ENCODE measurements around the gene STAB1. TPM values are rescaled to one million over a fixed set of nuclear protein-coding genes. Genes with fewer than 3 reads are reported as not detected.

The STAB1 gene
- total and polyA plus RNA-seq, 3 experiments from 2014 or later = 0.05 to 9.7 (median 7.6) TPM

- H3K4me1 Mint-ChIP-seq = peaks cover 6 to 15% (median 8%) of the 10 kb centered on the region in 3 donors
- H3K36me3 Mint-ChIP-seq = no peaks in the 10 kb centered on the region
- no peaks in the 10 kb centered on the region for H3K27me3 ChIP-seq (ENCODE audit: insufficient read depth, low read length, poor library complexity, severe bottlenecking)
- H3K4me3 Mint-ChIP-seq = no peak overlapping the region
- peaks cover 0 to 5% of the 10 kb centered on the region in 2 donors for H3K27me3 Mint-ChIP-seq
- H3K4me3 ChIP-seq (ENCODE audit: low read length) = no peak overlapping the region
- DNase-seq = no peak
- H3K9me3 ChIP-seq (ENCODE audit: low read length) = no peaks in the 10 kb centered on the region
- no peaks in the 10 kb centered on the region for H3K36me3 ChIP-seq (ENCODE audit: insufficient read depth, low read length)
- no peaks in the 10 kb centered on the region for H3K4me1 ChIP-seq (ENCODE audit: insufficient read depth, low read length)
- ChIA-PET POLR2A (no interaction called here), CTCF (no interaction called here)
- no peak overlapping the region for H3K27ac Mint-ChIP-seq
- H3K27ac ChIP-seq (ENCODE audit: low read depth, low read length) = no peak overlapping the region
- no peaks in the 10 kb centered on the region for H3K9me3 Mint-ChIP-seq
Observed at GRCh38 chr3:52529376-52530333, 34.5 kb downstream of the STAB1 start.

GRCh38 chr3:52530918-52531826 is 36.0 kb downstream of the STAB1 start:
- ChIA-PET POLR2A (no interaction called here), CTCF (no interaction called here)
- Mint-ChIP-seq H3K4me3 (peak overlapping the region in 1 of 7 donors; percentile 32), H3K4me1 (peaks cover 11 to 29% (median 16%) of the 10 kb centered on the region in 3 donors), H3K27ac (peak overlapping the region in 3 of 8 donors; percentile 22 to 96 (median 89)), H3K36me3 (no peaks in the 10 kb centered on the region), H3K27me3 (peaks cover 0 to 4% of the 10 kb centered on the region in 2 donors), H3K9me3 (no peaks in the 10 kb centered on the region)
- Histone ChIP-seq H3K9me3 (ENCODE audit: low read length) (no peaks in the 10 kb centered on the region), H3K27me3 (ENCODE audit: insufficient read depth, low read length, poor library complexity, severe bottlenecking) (no peaks in the 10 kb centered on the region), H3K4me3 (ENCODE audit: low read length) (no peak overlapping the region), H3K27ac (ENCODE audit: low read depth, low read length) (no peak overlapping the region), H3K36me3 (ENCODE audit: insufficient read depth, low read length) (no peaks in the 10 kb centered on the region), H3K4me1 (ENCODE audit: insufficient read depth, low read length) (peaks cover 5% of the 10 kb centered on the region)
- DNase-seq = no peak

- Mint-ChIP-seq H3K27ac (peak overlapping the region in 7 of 8 donors; percentile 57 to 96 (median 85)), H3K27me3 (peaks cover 0 to 4% of the 10 kb centered on the region in 2 donors), H3K9me3 (no peaks in the 10 kb centered on the region), H3K36me3 (peaks cover 0 to 5% (median 0%) of the 10 kb centered on the region in 3 donors), H3K4me1 (peaks cover 19 to 35% (median 22%) of the 10 kb centered on the region in 3 donors), H3K4me3 (peak overlapping the region; percentile 35 to 89 (median 71))
- Histone ChIP-seq H3K4me1 (ENCODE audit: insufficient read depth, low read length) (peaks cover 6% of the 10 kb centered on the region), H3K9me3 (ENCODE audit: low read length) (no peaks in the 10 kb centered on the region), H3K4me3 (ENCODE audit: low read length) (no peak overlapping the region), H3K27me3 (ENCODE audit: insufficient read depth, low read length, poor library complexity, severe bottlenecking) (no peaks in the 10 kb centered on the region), H3K27ac (ENCODE audit: low read depth, low read length) (no peak overlapping the region), H3K36me3 (ENCODE audit: insufficient read depth, low read length) (no peaks in the 10 kb centered on the region)
- ChIA-PET CTCF (no interaction called here), POLR2A (no interaction called here)
- no peak for DNase-seq
Observed at GRCh38 chr3:52531860-52532516, 36.9 kb downstream of the STAB1 start.

GRCh38 chr3:52532517-52532837 is 37.3 kb downstream of the STAB1 start:
- peak overlapping the region in 7 of 8 donors; percentile 57 to 96 (median 85) for H3K27ac Mint-ChIP-seq
- H3K36me3 ChIP-seq (ENCODE audit: insufficient read depth, low read length) = no peaks in the 10 kb centered on the region
- ChIA-PET POLR2A (no interaction called here), CTCF (interaction anchor here (0.7 kb wide), 1 partner anchor 75 kb away, joined by 3 read pairs; no protein-coding TSS in a partner anchor)
- no peak overlapping the region for H3K27ac ChIP-seq (ENCODE audit: low read depth, low read length)
- H3K27me3 ChIP-seq (ENCODE audit: insufficient read depth, low read length, poor library complexity, severe bottlenecking) = no peaks in the 10 kb centered on the region
- DNase-seq = peak in 4 of 5 donors; percentile 44 to 68 (median 49)
- peaks cover 0 to 5% (median 0%) of the 10 kb centered on the region in 3 donors for H3K36me3 Mint-ChIP-seq
- H3K4me3 Mint-ChIP-seq = peak overlapping the region; percentile 64 to 89 (median 71)
- H3K4me3 ChIP-seq (ENCODE audit: low read length) = peak overlapping the region; percentile 20
- no peaks in the 10 kb centered on the region for H3K9me3 ChIP-seq (ENCODE audit: low read length)
- peaks cover 24 to 40% (median 27%) of the 10 kb centered on the region in 3 donors for H3K4me1 Mint-ChIP-seq
- no peaks in the 10 kb centered on the region for H3K9me3 Mint-ChIP-seq
- peaks cover 11% of the 10 kb centered on the region for H3K4me1 ChIP-seq (ENCODE audit: insufficient read depth, low read length)
- peaks cover 0 to 4% of the 10 kb centered on the region in 2 donors for H3K27me3 Mint-ChIP-seq

DNA sequence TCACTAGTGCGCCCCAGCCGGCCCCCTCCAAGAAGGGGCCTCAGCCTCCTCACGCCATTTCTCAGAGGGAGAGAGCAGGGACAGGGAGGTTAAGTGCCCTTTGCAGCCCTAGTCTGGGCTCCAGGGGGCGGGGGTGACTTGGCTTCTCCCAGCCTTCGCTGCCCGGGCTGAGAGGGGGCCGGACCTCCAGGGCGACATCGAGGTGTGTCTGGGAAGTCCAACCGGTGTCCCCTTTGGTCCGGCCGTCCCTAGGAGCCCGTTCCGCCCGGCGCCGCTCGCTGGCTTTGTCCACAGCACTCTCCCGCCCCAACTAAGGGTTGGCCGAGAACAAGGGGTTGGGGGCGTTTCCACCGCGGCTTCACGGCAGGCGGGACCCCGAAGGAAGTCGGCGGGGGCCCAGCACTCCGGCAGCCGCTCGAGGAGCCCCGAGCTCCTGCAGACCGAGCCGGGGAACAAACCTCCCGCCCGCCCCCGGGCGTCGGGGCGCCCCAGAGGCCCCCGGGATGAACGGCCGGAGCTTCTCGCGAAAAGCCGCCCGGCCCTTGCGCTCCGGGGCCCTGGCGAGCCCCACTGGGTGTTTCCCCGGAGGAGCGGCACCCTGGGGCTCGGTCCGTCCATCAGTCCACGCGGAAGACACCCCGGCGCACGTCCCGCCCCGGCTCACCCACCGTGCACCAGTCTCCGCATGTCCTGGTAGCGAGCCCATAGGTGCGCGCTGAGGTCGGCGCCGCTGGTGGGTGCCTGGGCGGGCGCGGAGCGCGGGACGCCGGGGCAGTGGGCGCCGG is 37.9 kb downstream of the STAB1 start:
- peak overlapping the region; percentile 20 for H3K4me3 ChIP-seq (ENCODE audit: low read length)
- peak overlapping the region in 6 of 8 donors; percentile 36 to 96 (median 80) for H3K27ac Mint-ChIP-seq
- peak overlapping the region; percentile 64 to 89 (median 71) for H3K4me3 Mint-ChIP-seq

DNA sequence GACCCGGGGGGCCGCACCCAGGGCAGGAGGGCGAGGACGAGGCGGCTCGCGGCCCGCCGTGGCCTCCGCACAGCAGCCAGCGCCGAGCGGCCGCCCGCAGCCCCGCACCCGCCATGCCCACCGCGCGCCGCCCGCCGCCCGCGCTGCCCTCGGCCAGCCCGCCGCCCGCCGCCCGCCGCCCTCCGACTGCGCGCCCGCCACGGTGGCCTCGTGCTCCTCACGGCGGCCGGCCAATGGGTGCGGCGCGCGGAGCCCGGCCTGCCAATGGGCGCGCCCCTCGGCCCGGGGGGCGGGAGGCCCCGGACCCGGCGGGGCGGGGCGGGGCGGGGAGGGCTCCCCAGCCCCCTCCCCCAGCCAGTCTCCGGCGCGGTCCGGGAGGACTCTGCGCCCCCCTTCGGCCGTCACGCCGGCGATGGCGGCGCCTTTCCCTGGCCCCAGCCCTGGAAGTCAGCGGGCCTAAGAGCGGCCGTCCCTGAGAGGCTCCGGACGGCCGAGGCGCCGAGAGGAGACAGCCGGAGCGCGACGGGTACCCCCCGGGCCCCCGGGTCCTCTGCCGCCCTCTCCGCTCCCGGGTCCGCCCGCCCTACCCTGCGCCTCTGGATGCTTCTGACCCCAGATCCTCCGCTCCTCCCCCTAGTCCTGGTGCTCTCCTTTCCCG is 38.6 kb downstream of the STAB1 start, which contains the start of gene NT5DC2:
Gene NT5DC2 (minus strand): TSS at position 235 of the 658 bp plus-strand sequence. CDS start 120 bp downstream, at position 115.
- no peaks in the 10 kb centered on the region for H3K36me3 ChIP-seq (ENCODE audit: insufficient read depth, low read length)
- peak within 1 kb of the TSS; percentile 47 for H3K27ac ChIP-seq (ENCODE audit: low read depth, low read length)
- peak within 1 kb of the TSS; percentile 69 to 100 (median 84) for H3K4me3 Mint-ChIP-seq
- H3K4me1 Mint-ChIP-seq = peaks cover 35 to 51% (median 37%) of the 10 kb centered on the region in 3 donors
- DNase-seq = peak; percentile 56 to 66 (median 61)
- POLR2A ChIA-PET = no interaction called here
- H3K27me3 Mint-ChIP-seq = peaks cover 0 to 4% of the 10 kb centered on the region in 2 donors
- H3K27ac Mint-ChIP-seq = peak within 1 kb of the TSS in 6 of 8 donors; percentile 36 to 96 (median 81)
- peaks cover 24% of the 10 kb centered on the region for H3K4me1 ChIP-seq (ENCODE audit: insufficient read depth, low read length)
- H3K9me3 Mint-ChIP-seq = no peaks in the 10 kb centered on the region
- CTCF ChIA-PET = no interaction called here
- no peaks in the 10 kb centered on the region for H3K9me3 ChIP-seq (ENCODE audit: low read length)
- peak within 1 kb of the TSS; percentile 20 for H3K4me3 ChIP-seq (ENCODE audit: low read length)
- peaks cover 0 to 5% (median 0%) of the 10 kb centered on the region in 3 donors for H3K36me3 Mint-ChIP-seq
- H3K27me3 ChIP-seq (ENCODE audit: insufficient read depth, low read length, poor library complexity, severe bottlenecking) = no peaks in the 10 kb centered on the region

More for the DNA sequence above, 37.9 kb downstream of the STAB1 start:
- Histone ChIP-seq H3K36me3 (ENCODE audit: insufficient read depth, low read length) (no peaks in the 10 kb centered on the region), H3K27ac (ENCODE audit: low read depth, low read length) (no peak overlapping the region), H3K4me1 (ENCODE audit: insufficient read depth, low read length) (peaks cover 17% of the 10 kb centered on the region), H3K9me3 (ENCODE audit: low read length) (no peaks in the 10 kb centered on the region), H3K27me3 (ENCODE audit: insufficient read depth, low read length, poor library complexity, severe bottlenecking) (no peaks in the 10 kb centered on the region)
- peak in 3 of 5 donors; percentile 20 to 27 (median 26) for DNase-seq
- Mint-ChIP-seq H3K4me1 (peaks cover 29 to 45% (median 32%) of the 10 kb centered on the region in 3 donors), H3K9me3 (no peaks in the 10 kb centered on the region), H3K36me3 (peaks cover 0 to 5% (median 0%) of the 10 kb centered on the region in 3 donors), H3K27me3 (peaks cover 0 to 4% of the 10 kb centered on the region in 2 donors)
- ChIA-PET CTCF (interaction anchor here (0.7 kb wide), 1 partner anchor 76 kb away, joined by 3 read pairs; no protein-coding TSS in a partner anchor), POLR2A (no interaction called here)
